NCI-H1092 treated with DMSO at 0.1 percent for 48 hours (cell line): Measurements from ENCODE around the gene PRICKLE4.
"Not testable (repeated sequence)": the region's sequence is repeated elsewhere in the genome, so short reads cannot be mapped to it uniquely, and the experiment has no call there.

Experiments used
- DNase-seq: peaks from one replicate; lab custom pipeline; 2025; lab: John Stamatoyannopoulos, UW

The PRICKLE4 gene

DNA sequence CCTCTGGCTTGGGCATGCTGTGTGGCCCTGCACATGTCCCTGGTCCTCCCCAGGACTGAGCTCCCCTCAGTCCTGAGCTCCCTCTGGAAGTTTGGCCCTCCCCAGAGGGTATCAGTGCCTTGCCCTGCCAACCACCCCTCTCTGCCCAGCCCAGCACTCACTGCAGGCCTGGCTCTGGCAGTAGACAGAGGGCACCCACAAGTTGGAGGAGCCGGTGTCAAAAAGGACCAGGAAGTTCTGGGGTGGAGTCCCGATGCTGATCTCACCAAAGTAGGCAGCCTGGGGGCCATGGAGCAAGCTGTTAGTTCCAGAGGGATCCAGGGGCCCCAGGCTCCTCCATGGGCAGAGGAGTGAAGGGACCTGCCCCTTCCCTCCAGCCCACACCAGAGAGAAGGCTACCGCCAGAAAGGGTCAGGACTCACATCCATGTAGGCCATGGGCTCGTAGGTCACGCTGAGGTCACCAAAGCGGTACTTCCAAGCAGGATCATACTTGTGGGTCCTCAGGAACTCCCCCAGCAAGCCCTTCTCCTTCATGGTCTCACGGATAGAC, 36.3 kb upstream of the PRICKLE4 start:
- no peak for DNase-seq

DNA sequence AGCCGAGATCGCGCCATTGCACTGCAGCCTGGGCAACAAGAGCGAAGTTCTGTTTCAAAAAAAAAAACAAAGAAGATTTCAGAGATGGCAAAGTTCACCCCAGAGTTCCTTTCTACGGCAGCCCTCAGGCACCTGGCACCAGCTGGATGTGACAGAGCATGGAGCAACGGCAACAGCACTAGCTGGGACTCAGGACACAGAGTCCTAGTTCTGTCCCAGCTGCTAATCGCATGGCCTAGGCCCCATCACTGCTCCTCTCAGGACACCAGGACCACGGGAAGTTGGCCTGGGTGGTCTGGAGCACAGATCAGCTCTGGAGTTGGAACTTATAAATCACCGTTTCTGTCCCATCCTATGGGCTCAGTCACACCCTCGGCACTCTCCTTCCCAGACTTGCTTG, 34.5 kb upstream of the PRICKLE4 start:
- DNase-seq = no peak

DNA sequence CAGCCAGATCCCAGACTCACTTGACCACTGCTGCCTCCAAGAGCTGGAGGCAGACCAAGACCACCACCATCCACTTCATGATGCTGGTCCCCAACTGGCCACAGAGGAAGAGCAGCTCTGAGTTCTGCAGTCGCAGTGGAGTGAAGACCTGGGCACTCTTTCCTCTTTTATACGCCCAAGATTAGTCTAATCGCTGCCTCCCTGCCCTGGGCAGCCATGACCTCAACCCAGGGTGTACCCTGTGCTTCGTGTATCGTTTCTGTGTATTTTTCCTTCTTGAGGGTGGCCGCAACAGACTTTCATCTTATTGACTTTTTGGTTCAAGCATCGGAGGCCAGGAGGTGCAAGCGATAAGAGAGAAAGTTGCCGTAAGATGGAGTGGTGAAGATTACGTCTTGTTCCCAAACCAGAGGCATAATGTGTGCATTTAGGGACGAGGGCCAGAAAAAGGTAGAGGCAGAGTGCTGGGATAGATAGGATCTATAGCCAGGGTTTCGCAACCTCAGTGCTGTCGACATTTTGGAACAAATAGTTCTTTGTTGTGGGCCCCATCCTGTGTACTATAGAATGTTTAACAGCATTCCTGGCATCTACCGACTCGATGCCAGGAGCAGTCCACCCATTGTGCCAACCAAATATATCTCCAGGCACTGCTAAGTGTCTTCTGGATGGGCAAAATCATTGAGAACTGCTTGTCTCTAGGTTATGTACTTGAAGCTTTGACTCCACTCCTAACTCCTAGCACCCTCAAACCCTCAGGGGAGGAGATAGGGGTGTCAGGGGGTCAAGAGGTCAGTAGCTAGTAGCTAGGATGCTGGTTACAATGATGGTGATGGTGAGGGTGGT, 33.1 kb upstream of the PRICKLE4 start, which contains the start of gene PGC:
TSS of gene PGC (minus strand) at position 142 of the 846 bp plus-strand sequence. CDS start at position 79, 63 bp downstream.
- DNase-seq = no peak

DNA sequence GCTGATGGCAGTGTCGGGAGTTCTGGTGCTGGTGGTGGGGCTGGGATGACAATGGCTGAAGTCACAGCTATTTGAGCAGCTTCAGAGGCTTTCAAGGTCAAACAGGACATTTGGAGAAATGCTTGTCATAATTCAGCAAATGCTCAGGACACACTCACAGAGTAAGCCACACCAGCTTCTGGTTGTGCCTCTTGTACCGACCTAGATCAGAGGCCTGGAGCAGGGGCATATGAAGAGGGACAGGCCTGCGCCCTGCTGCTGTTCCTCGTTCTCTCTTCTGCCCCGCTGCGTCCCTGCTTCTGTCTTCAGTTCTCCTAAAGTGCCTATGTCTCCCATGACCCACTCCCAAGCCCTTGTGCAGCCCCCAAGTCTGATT, 32.5 kb upstream of the PRICKLE4 start:
- no peak for DNase-seq

DNA sequence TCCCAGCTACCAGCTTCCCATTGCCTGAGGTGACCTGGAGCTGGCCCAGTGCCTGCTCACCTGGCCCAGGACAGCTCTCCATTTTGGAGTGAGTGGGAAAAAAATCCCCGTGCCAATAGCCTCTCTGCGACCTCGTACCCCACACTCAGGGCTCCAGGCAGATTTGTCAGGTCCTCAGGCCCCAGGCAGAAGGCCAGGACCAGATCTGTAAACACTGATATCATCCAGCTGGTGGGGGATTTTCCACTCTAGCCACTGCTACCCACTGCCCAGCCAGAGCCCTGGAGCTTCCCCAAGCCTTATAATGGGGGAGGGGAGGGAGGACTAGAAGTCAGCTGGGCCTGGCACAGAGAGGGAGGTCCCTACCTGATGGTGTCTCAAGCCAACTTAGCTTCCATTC, 32.0 kb upstream of the PRICKLE4 start:
- DNase-seq = no peak

DNA sequence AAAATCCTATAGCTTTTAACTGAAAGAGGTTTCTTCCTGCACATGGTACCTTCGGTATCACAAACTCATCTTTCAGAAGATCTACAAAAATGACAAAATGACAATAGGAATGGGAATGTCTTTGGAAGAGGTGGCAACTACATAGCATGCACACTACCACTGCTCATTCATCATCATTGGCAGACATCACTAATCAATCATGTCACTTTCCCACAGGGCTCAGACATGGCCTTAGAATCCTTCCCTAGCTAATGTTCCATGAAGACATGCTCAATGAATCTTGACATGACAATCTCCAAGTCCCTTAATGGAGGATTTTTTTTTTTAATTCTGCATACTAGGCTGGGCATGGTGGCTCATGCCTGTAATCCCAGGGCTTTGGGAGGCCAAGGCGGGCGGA, 30.2 kb upstream of the PRICKLE4 start:
- DNase-seq = no peak

DNA sequence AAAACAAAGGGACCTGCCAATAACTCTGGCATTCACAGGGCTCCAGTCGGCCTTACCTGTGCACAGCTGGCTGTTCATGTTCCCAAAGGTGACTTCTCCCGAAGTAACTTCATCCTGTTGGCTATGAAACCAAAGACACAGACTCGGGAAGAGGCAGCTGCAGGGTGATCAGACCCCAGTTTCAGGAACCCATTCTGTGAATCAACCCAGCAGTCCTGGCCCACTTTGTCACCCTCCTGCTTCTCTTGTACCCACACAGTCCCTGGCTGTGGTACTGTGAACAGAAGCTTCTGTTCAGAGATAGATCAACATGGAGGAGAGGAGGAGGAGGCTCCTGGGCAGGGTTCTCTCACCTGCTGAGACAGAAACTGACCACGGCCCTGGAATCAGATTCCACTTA, 24.7 kb upstream of the PRICKLE4 start:
- DNase-seq = no peak

DNA sequence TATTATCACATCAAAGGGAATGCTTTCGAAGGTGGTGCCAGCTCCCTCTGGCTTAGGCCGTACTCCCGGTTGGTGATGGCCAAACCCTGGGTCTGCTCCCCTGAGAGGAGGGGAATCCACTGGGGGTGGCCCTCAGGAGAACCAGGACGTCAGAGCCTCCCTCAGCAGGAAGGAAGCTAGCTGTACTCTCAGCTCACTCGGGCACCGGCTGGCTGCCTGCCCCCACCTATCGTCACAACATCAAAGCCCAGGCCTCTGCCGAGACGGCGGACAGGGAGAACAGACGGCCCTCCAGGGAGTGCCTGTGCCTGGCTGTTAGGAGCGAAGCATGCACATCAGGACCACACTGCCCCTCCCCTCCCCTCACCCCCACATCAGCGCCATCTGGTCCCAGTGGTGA, 24.2 kb upstream of the PRICKLE4 start:
- DNase-seq = no peak

DNA sequence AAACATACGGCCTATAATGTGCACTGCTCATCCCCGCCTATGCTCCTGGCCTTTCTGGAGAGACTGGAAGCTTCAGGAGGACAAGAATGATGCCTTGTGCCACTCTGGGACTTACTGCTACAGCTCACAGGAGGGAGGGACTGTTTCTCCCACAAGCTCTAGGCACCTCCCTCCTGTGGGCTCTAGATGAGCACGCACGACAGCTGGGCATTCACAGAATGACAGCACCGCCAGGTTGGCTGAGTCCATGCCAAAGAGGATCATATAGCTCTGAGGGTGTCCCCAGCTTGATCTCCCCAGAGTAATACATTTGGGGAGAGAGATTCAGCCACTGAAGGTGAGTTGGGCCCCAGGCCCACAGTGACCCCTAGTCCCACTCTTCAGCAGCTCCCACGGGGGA, 23.3 kb upstream of the PRICKLE4 start:
- DNase-seq = no peak

DNA sequence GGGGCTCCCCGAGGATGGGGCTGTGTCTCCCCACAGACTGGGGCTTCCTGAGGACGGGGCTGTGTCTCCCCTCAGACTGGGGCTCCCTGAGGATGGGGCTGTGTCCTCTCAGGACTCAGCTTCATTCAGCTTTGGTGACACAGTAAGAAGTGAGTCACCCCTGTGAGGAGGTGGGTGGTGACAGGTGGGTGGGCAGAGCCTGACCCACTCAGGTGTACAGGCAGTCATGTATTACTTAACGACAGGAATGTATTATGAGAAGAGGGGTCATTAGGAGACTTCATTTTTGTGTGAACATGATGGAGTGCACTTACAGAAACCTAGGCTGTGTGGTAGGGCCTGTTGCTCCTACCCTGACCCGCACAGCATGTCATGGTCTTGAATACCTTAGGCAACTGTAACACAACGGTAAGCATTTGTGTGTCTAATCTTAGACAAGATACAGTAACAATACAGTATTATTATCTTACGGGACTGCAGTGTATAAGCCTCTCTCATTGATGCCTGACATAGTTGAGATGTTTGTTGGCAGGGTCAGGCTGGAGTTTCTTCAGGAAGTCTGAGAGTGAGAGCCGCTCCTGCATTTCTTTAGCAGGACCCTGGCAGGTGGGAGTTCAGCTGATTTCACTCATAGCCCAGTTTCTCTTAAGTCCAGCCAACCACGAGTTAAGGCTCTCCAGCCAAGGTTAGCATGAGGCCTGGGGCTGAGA, 22.5 kb upstream of the PRICKLE4 start:
- DNase-seq = no peak

DNA sequence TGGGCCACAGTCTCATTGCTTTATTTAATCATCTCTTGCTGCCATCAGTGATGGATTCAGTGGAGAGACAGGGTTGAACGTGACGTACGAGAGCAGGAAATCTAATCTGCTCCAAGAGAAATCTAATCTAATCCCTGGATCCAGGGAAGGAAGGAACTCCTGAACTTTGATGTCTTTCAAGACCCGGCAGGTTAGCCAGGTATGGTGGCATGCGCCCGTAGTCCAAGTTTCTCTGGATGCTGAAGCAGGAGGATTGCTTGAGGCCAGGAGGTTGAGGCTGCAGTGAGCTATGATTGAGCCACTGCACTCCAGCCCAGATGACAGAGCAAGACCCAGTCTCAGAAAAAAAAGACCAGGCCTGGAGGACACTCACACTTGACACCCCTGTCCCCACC, 21.9 kb upstream of the PRICKLE4 start:
- no peak for DNase-seq

DNA sequence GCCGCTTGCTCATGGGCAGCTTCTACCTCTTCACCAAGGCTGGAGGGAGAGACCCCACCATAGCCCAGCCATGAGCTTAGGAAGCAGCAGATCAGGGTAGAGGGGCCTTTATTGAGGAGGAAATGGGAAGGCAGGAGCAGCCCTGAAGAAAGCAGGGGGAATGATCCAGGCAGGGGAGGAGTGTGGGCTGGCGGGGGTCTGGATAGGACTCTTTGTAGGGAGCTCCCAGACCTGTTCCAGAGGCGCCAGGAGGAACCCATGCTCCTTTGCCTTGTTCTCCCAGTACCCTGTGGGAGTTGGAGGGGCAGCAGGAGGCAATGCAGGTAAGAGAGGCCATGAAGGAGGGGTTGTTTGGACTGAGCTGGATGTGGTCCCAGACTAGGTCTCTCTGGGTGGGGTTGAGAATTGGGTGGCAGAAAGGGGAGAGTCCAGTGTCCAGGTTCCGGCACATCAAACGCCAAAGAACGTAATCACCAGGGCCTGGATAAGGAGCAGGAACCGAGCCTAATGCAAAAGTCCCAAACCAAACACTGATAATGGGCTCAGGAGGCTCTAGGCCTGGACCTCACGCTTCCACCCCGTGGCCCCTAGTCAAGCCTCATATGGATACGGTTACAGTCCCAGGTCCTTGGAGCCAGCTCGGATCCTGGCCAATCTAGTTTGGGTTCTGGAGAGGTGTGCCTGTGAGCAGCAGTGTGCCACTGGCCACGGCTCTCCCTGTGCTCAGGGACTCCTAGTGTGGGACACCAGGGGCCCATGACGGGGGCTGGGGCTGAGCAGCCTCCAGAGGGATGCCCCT, 21.3 kb upstream of the PRICKLE4 start:
- no peak for DNase-seq

DNA sequence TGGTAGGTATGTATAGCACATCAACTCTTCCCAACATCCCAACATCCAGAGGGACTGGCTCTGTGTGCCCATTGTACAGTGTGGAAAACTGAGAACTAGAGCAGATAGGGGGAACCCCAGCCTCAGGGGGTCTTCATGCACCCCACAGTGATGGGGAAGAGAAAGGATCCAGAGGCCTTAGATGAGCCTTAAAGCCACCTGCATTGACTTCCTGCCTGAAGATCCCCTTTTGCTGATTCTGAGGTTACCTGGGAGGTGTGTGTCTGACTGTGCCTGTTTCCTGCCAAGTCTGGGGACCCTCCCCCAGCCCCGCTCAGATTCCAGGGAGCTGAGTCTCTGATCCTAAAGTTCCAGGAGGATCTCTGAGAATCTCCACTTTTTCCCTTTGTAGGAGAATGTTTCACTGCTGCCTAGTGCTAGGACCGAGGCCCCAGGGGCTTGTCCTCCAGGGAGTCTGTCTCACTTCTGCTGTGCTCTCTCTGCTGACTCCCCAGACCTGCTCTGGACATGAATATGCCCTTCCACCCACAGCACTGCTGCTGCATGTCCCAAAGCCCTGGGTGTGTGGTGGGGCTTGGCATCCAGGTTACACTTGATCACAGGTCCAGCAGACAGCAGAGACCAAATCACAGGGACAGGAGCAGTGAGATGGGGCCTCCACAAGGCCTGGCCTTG, 20.5 kb upstream of the PRICKLE4 start:
- DNase-seq = no peak

DNA sequence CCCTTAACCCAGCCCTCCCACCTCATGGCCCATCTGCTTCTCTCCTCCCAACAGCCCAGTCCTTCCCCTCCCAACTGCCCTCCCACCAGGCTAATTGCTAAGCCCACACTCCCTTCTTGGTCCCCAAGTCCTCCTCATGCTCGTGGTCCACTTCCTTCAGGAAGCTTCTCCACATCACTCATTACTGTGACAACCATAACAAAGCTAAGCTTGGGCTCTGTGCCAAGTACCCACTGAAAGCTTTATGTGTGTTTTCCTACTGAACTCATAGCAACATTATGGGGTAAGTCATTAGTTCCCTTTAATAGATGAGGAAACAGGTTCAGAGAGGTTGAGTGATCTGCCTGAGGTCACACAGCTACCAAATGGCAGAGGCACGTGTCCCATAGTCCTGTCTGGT, 17.1 kb upstream of the PRICKLE4 start:
- DNase-seq = no peak

DNA sequence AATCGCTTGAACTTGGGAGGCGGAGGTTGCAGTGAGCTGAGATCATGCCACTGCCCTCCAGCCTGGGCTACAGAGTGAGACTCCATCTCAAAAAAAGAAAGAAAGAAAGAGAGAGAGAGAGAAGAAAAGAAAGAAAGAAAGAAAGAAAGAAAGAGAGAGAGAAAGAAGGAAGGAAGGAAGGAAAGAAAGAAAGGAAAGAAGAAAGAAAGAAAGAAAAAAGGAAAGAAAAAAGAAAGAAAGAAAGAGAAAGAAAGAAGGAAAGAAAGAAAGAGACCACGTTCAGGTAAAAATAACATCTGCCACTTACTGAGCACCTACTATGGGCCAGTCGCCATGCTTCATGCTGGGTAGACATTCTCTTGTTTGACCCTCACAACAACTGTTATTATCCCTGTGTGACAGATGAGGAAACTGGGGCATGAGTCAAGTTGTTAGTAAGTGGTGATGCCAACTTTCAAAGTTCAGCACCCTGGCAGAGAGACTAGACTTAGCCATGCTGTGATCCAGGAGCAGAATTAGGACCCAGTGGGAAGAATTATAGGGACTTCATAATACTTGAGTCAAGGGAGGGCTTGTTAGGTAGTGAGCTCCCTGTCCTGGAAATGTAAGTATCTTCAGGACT, 14.4 kb upstream of the PRICKLE4 start:
- DNase-seq = not testable (repeated sequence)

DNA sequence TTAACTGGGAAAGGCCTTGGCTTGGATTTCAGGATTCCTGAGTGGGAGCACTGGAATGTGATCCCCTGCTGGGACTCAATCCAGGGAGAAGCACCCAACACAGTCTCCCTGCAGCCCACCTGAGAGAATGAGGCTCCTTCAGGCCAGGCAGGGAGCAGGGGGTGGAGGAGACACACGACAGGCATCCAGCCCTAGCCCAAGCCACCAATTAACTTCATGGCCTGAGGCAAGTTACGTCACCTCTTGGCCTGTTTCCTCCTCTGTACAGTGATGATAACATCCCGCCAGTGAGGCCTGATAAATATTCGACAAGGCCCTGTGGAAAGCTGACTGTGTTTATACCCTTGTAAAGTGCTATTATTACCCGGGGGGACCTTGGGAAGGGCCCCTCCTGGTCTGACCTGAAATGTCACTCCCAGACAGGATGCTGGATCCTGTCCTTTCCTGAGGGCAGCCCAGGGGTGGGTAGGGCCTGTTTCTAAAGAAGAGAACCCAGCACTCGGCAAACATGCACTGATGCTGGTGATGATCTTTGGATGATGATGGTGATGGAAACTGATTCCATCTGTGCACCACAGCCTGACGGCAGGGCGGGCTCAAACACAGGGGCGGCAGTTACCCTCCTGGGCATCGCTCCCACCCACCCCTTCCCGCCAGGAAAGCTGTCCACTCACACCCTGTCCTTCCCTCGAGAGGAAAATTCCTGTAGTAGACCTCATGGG, 13.3 kb upstream of the PRICKLE4 start:
- no peak for DNase-seq

DNA sequence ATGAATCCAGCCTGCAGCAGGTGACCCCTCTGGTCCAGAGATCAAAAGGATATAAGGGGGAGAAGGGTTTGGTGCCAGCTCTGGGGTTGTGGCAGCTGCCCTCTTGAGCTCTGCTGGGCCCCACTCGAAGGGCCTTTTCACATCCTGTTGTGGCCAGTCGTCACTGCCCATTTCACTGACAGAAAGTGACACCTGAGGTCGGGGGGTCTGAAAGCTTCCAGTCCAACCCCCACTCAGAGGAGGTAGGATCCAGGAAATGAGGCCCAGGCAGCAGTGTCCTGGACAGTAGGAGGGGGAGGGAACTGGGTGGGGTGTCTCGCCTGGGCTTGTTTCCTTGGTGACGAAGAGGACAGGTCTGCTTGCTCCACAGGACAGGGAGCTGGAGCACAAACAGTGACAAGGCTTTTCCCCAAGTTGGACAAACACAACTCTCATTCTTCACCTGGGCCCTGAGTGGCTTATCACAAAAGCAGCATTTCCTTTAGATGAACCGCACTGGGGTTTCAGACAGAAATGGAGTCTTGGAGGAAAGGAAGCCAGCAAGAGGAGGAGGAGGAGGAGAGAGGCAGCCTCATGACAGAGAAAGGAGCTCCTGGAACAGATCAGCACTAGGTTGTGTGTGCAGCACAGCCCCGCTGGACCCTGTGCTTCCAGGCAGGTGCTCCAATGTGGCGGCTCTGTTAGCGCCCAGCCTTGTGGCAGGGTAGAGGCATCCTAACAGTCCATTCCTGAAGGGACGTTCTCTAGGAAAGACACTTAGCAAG, 11.9 kb upstream of the PRICKLE4 start:
- no peak for DNase-seq

DNA sequence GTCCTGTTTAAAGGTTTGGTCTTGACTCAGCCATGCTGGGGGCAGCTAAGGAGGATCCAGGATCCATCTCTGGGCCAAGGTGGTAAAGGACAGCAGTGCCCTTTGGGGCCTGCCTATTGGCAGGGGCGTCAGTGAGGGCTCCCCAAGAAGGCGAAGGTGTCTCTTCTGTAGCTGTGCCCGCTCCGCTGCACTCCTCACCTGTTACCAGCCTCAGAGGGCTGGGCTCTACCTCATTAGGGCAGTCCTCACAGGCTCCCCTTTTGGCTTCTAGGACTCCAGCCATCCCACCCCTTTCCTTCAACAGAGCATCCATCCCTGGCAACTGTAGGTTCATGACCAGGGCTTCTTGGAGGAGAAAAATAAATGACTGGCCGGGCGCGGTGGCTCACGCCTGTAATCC, 11.2 kb upstream of the PRICKLE4 start:
- no peak for DNase-seq

DNA sequence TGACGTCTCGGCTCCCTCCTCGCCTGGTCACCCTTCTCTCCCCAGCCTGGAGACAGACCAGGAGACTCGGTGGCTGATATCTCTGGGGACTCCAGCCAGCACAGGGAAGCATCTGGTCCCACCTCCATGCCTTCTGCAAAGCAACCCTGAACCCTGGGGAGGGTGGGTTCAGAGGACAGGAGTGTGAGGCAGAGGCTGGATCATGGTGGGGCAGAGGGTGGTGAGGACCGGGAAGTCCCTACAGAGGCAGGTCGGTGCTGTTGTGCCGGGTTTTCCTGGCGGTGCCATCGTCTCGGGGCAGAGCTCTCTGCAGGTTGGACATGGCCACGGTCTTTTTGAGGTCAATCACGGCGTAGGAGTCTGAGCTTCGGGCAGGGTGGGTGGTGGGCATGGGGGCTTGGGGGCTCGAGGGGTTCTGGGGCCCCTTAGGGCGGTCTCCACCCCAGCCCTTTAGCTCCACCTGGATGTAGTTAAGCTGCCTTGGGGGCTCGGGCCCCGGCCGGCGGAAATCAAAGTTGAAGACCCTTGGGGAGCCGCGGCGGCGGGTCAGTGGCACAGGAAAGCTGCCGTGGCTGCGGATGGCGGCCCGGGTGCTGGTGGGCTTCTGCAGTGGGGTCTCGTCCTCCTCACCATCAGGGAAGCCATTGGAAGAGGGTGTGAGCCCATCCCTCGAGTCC, 10.1 kb upstream of the PRICKLE4 start:
- DNase-seq = no peak
